HG02623 (cell line): Measurements from ENCODE around the gene LRCH2.
A peak's percentile ranks its signal among the peaks of the same experiment; 100 is the strongest.
"Not testable (repeated sequence)": the region's sequence is repeated elsewhere in the genome, so short reads cannot be mapped to it uniquely, and the experiment has no call there.

Source experiments
- ATAC-seq: cut with Tn5 transposase; IDR thresholded peaks from one replicate; pipeline ENCODE4 v1.9.1; 2021; ENCODE audit warnings: moderate library complexity; ENCODE audit not compliant: unreplicated experiment

Gene LRCH2

DNA sequence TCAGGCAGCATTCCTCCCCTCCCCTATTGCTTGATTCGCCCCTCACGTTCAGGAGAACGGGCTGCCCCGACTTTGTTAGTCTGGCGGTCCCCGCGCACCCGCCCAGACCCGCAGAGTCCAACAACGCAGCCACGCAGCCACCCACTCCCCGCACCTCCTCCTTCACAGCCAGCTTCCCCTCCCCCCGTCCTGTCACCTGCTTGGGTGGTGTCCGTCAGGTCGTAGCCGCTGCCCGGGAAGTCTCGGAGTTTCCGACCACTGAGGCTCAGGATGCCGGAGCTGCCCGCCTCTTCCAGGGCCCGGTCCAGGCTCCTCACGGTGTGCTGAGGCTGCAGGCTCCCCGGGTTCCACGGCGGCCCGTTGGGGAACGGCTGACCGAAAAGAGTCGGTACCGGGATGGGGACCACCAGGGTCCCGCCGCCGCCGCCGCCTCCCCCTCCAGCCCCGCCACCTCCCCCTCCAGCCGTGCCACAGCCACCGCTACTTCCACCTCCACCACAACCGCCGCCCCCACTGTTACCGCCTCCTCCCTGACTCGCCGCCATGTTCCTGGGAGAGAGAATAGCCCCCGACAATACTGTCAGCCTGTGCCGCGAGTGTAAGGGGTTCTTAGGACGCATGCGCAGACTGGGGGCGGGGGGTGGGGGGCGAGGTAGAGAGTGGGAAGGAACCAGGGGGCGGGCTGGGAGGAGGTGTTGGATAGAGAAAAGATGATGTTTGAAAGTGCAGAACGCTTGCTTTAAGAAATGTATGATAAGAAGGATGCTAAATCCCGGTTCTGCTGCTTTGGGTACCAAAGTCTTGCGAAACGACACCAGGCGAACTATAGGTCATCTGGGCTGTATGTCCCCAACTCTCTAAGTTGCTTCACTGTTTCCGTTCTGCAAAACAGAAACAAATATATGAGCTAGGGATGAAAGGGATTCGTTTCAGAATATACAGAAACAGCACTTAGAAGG, at the start of gene LRCH2:
Gene LRCH2 (minus strand): TSS at position 600 of the 959 bp plus-strand sequence. CDS start 55 bp downstream, at position 545.
- ATAC-seq: no peak

- ATAC-seq: no peak
These were observed 35.3 kb upstream of the LRCH2 start for GRCh38 chrX:115269051-115269683.

- peak; percentile 48 for ATAC-seq
These were observed 34.5 kb upstream of the LRCH2 start for GRCh38 chrX:115268421-115268820.

GRCh38 chrX:115266300-115266699, 32.4 kb upstream of the LRCH2 start:
- ATAC-seq: no peak

DNA sequence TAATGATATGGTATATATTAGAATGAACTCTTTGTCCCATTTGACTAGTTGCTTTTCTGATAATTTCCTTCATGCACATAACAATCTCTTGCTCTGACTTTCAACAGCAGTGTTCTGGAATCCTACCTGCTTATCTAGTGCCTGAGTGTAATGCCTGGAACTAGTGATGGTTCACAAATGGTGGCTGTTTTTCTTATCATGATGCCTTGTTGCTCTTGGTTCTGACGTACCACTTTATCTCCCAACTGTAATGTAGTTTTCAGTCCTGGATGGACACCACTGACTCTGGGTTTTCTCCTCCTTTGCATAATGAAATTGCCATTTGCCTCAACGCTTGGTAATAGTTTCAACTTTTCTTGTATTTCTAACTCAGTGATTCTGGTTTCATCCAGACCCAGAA, 30.1 kb upstream of the LRCH2 start:
- no peak for ATAC-seq

GRCh38 chrX:115261148-115261547, 27.3 kb upstream of the LRCH2 start:
- no peak for ATAC-seq

DNA sequence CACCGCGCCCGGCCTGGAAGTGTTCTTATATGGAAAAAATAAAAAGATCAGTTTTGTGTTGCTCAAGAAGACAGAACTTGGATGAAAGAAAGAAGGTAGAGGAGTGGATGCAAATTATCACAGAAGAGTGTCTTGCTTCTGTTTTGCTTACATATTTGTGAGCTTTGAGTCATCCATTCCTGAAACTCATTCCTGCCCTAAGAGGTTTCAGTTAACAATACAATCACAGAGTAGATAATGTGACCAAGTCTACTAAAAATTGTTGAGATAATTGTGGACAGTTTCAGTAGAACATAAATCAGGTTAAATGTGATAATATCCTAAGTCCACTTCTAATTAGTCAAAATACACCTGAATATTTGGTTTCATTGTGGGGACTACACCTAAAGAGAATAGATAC, 26.4 kb upstream of the LRCH2 start:
- no peak for ATAC-seq

DNA sequence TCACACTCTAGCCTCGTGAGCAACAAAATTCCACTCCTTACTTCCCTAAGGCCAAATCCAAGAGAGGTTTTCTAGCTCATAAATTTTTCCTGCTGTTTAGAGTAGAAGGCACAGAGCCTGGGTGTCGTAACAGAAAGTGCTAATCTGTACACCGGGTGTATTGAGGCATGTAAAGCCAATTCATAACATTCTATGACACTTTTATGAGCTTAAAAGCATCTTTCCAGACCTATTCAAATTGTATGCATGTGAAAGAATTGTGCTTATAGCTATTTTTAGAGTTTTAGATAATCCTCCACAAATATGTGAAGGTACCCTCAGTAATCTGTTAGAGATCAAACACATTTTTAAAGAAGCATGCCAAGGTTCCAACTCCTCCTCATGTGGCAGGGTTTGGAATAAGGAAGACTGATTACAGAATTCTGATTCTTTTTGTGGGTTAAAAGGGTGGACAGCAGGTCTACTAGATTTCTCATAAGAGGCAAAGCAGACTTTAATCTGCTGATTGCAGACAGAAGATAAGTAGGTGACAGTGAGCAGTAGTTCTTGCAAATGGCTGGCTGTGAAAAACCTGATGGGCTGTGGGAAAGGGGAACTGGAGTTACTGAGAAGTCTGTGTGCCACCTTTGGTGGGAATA, 25.5 kb upstream of the LRCH2 start:
- no peak for ATAC-seq

- ATAC-seq: no peak
These were observed 23.8 kb upstream of the LRCH2 start for GRCh38 chrX:115257711-115258110.

DNA sequence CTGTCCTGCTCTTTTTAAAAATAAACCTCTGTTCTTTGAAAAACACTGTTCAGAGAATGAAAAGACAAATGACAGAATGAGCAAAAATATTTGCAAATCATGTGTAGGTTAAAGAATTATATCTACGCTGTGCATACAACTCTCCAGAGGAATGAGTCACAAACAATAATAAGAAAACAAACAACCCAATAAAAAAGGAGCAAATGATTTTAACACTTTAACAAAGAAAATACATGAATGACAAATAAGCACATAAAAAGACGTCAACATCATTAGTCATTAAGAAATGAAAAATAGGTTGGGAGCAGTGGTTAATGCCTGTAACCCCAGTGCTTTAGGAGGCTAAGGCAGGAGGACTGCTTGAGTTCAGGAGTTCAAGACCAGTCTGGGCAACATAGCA, 21.1 kb upstream of the LRCH2 start:
- ATAC-seq: no peak

DNA sequence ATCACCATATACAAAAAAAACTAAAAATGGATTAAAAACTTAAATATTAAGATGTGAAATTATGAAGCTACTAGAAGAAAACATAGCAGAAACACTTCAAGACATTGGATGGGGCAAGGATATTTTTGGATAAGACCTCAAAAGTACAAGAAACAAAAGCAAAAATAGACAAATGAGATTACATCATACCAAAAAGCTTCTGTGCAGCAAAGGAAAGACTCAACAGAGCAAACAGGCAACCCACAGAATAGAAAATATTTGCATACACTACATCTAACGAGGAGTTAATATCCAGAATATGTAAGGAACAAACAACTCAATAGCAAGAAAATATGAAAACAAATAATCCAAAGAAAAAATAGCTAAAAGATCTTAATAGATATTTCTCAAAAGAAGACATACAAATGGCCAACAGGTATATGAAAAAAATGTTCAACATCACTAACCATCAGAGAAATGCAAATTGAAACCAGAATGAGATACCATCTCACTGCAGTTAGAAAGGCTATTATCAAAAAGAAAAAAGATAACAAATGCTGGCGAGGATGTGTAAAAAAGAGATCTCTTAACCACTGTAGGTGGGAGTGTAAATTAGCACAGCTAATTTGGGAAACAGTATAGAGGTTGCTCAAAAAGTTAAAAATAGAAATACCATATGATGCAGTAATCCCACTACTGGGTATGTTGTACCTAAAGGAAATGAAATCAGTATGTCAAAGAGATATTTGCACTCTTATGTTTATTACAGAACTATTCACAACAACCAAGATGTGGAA, 17.8 kb upstream of the LRCH2 start:
- no peak for ATAC-seq

DNA sequence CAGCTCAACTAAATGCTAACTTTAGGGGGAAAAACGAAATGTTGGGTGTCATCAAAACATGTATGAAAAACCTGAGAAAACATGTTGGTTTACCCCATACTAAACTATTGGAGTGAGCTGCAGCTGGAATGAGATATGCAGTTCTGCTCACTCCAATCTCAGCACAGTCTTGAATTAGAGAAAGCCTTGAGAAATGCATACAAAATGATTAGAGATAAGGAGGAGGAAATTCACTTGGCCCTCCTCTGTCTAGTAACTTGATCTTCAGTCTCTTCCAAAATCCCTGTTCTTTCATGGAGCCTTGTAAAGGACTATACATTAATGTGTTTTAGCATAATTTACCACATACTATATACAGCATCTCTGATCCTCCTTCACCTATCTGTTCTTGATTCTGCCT, 3.2 kb upstream of the LRCH2 start:
- no peak for ATAC-seq

DNA sequence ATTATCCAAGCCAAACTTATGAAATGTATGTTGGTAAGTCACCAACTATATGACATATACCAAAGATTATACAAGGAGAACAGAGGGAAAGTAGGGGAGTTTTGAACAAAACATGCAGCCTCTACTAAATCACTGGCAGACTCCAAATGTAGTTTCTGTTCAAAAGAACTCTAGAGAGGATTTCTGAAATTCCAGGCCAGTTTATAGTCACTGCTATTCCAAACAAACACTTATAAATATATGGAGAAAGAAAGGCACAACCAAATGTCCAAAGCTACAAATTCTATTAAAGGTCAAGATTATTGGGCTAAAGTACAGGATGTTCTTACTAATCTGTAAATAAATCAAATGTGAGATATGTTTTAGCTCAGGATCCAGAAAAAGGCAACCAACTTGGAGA, 2.7 kb upstream of the LRCH2 start:
- no peak for ATAC-seq

GRCh38 chrX:115234461-115234860, 565 bp upstream of the LRCH2 start:
- no peak for ATAC-seq

DNA sequence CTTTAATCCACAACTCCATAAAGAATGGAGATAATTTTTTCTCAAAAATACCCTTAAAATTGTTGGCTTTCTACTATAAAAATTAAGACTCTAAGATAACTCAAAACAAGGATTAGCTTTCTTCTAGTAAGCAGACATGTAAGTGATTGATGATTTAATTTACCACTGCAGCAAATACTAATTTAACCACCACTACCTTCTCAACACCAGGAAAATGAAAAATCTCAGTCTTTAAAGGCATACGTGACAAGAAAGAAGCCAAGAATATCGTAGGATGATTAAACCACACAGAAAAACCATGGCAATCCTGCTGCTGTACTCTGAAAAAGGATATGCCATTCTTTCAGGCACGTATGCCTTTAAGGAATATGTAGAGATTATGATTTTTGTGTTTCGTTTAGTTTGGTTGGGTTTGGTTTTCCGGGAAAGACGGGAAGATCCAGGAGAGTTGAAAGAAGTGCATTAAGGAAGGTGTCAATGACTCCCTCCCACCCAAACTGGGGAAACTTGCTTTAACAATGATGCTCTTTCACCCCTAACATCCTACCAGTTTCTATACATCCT, 881 bp downstream of the LRCH2 start:
- ATAC-seq: no peak

GRCh38 chrX:115229337-115230003, 4.4 kb downstream of the LRCH2 start:
- no peak for ATAC-seq

DNA sequence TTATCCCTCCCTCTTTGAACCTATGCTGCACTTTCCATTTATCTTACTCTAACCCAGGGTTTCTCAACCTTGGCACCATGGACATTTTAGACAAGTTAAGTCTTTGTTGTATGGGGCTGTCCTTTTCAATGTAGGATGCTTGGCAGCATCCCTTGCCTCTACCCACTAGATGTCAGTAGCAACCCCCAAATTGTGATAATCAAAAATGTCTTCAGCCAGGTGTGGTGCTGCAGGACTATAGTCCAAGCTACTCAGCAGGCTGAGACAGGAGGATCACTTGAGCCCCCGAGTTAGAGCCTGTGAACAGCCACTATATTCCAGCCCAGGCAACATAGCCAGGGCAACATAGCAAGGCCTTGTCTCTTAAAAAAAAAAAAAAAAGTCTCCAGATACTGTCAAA, 7.0 kb downstream of the LRCH2 start:
- ATAC-seq: no peak

- ATAC-seq: not testable (repeated sequence)
These were observed 16.6 kb downstream of the LRCH2 start for GRCh38 chrX:115217346-115217745.

GRCh38 chrX:115214605-115215004, 19.3 kb downstream of the LRCH2 start:
- ATAC-seq: no peak

GRCh38 chrX:115214151-115214550, 19.7 kb downstream of the LRCH2 start:
- ATAC-seq: no peak
